GM20000 (cell line): ENCODE data around the gene SLX4IP.
A peak's percentile ranks its signal among the peaks of the same experiment; 100 is the strongest.

Experiments used
- DNase-seq: peaks from one replicate; pipeline ENCODE4 v3.0.0; 2012; ENCODE audit warnings: low spot score
- CTCF ChIP-seq: IDR thresholded peaks from 2 replicates; pipeline ENCODE4 v1.5.1; 2012; ENCODE audit warnings: mild to moderate bottlenecking, control low read depth; ENCODE audit errors: extremely low read depth, missing control alignments

SLX4IP gene

GRCh38 chr20:10467681-10468339, 32.7 kb downstream of the SLX4IP start:
- no peak for DNase-seq
- no peak for TF ChIP-seq CTCF

GRCh38 chr20:10468340-10468845, 33.3 kb downstream of the SLX4IP start:
- no peak for DNase-seq
- no peak for TF ChIP-seq CTCF

GRCh38 chr20:10469056-10469455, 34.0 kb downstream of the SLX4IP start:
- DNase-seq: no peak
- no peak for TF ChIP-seq CTCF

GRCh38 chr20:10469599-10469998, 34.5 kb downstream of the SLX4IP start:
- DNase-seq: peak; percentile 32
- peak; percentile 20 for TF ChIP-seq CTCF

GRCh38 chr20:10470276-10470675, 35.2 kb downstream of the SLX4IP start:
- no peak for TF ChIP-seq CTCF
- no peak for DNase-seq

- no peak for TF ChIP-seq CTCF
- DNase-seq: no peak
These were observed 37.8 kb downstream of the SLX4IP start for GRCh38 chr20:10472871-10473270.

- TF ChIP-seq CTCF: no peak
- no peak for DNase-seq
These were observed 39.6 kb downstream of the SLX4IP start for GRCh38 chr20:10474606-10475184.
